HepG2 (cell line): ENCODE results near the gene RTL5. TPM values are rescaled to one million over a fixed set of nuclear protein-coding genes. Genes with fewer than 3 reads are reported as not detected.

Experiments used
- ATAC-seq: fragments of 200-7000 bp; cut with Tn5 transposase; 3 replicates; pipeline ENCODE4 v1.9.1; 2020; ENCODE audit warnings: mild to moderate bottlenecking, moderate library complexity
- BruUV-seq: library from RNA; stranded (reverse); fragments of 400-500 nt; replicated peaks from 2 replicates; lab custom pipeline; 2021; lab: Mats Ljungman, UMichigan
- CTCF ChIA-PET: fragments of 300-600 bp; formaldehyde crosslinking; extraction: SDS; loops from one replicate; lab custom pipeline; 2021; ENCODE audit warnings: low total read pairs, inconsistent platforms, low intra/inter-chr PET ratio; lab: Yijun Ruan, JAX
- POLR2A ChIA-PET: fragments of 350-600 bp; sonication (Branson Sonifier 250); formaldehyde crosslinking; loops from one replicate; lab custom pipeline; 2020; ENCODE audit warnings: antibody characterized with exemption, inconsistent platforms; lab: Yijun Ruan, JAX
- DNase-seq: peaks from one replicate; pipeline ENCODE4 v3.0.0-alpha.2; 2015; ENCODE audit warnings: low spot score
- FAIRE-seq: peaks from 3 replicates; lab custom pipeline; 2011; peaks lifted over from hg19 to GRCh38; lab: Jason Lieb, UNC
- H2AFZ ChIP-seq: one replicate; pipeline ENCODE4 v1.6.1; 2011; ENCODE audit warnings: low read length, inconsistent platforms
- H3K27ac ChIP-seq: fragments of 300-600 bp; 3 replicates; pipeline ENCODE4 v1.8.0; 2011; ENCODE audit warnings: mixed run types, mild to moderate bottlenecking, mixed read lengths, low read length, inconsistent platforms; ENCODE audit not compliant: insufficient read depth; ENCODE audit errors: extremely low read length
- H3K27me3 ChIP-seq, 2 experiments: fragments of 200-600 bp in 1 of 2; 2 replicates in 1 of 2; 3 replicates in 1 of 2; pipeline versions ENCODE4 v1.6.0 to v1.8.0; 2011; ENCODE audit warnings: low read length in 2 of 2, mild to moderate bottlenecking in 2 of 2, moderate library complexity in 2 of 2, inconsistent platforms in 1 of 2; ENCODE audit not compliant: insufficient read depth in 2 of 2, control insufficient read depth in 1 of 2
- H3K36me3 ChIP-seq, 2 experiments: fragments of 200-600 bp in 1 of 2; replicated peaks in 1 of 2; 2 replicates in 1 of 2; 3 replicates in 1 of 2; pipeline versions ENCODE4 v1.5.1 to v1.8.0; 2011; ENCODE audit warnings: low read length in 2 of 2, inconsistent platforms in 1 of 2; ENCODE audit not compliant: insufficient read depth in 2 of 2, control insufficient read depth in 1 of 2
- H3K4me1 ChIP-seq: 2 replicates; pipeline ENCODE4 v1.5.1; 2012; ENCODE audit warnings: low read length, inconsistent platforms; ENCODE audit not compliant: insufficient read depth
- H3K4me2 ChIP-seq: 2 replicates; pipeline ENCODE4 v1.6.0; 2011; ENCODE audit warnings: low read depth, low read length, inconsistent platforms
- H3K4me3 ChIP-seq, 3 experiments: fragments of 200-600 bp in 1 of 3; sonication (generic), shearing (Covaris generic) in 1 of 3; replicated peaks in 1 of 3; 2 replicates each; pipeline ENCODE4 v1.5.1; 2011 to 2016; ENCODE audit warnings: low read length in 3 of 3, inconsistent platforms in 2 of 3, low read depth in 2 of 3, mild to moderate bottlenecking in 2 of 3, control low read depth in 1 of 3, mixed read lengths in 1 of 3; ENCODE audit not compliant: insufficient read depth in 1 of 3
- H3K79me2 ChIP-seq: one replicate; pipeline ENCODE4 v1.6.1; 2011; ENCODE audit warnings: low read length, inconsistent platforms; ENCODE audit not compliant: insufficient read depth
- H3K9ac ChIP-seq: 2 replicates; pipeline ENCODE4 v1.6.0; 2011; ENCODE audit warnings: mild to moderate bottlenecking, low read depth, low read length, inconsistent platforms; ENCODE audit not compliant: insufficient read depth
- H3K9me3 ChIP-seq: 2 replicates; pipeline ENCODE4 v1.5.1; 2012; ENCODE audit warnings: mild to moderate bottlenecking, low read length
- H4K20me1 ChIP-seq: 2 replicates; pipeline ENCODE4 v1.6.0; 2011; ENCODE audit warnings: inconsistent platforms, mild to moderate bottlenecking, low read length, moderate library complexity; ENCODE audit not compliant: insufficient read depth
- FOSL2 ChIP-seq: sonication (generic); formaldehyde crosslinking; IDR thresholded peaks from 2 replicates; pipeline ENCODE4 v1.4.0; 2020; ENCODE audit warnings: missing genetic modification reagents
- HHEX ChIP-seq: IDR thresholded peaks from 2 replicates; pipeline ENCODE4 v1.6.1; 2016; ENCODE audit warnings: control low read depth
- NFKBIZ ChIP-seq: IDR thresholded peaks from 2 replicates; pipeline ENCODE4 v1.6.1; 2018; ENCODE audit warnings: missing genetic modification reagents, missing compliant biosample characterization
- TGIF2 ChIP-seq: IDR thresholded peaks from 2 replicates; pipeline ENCODE4 v1.6.1; 2016; ENCODE audit warnings: control low read depth, missing compliant biosample characterization
- WGBS: methylation state at CpG from one replicate; pipeline ENCODE4 v1.1.6; 2017; ENCODE audit warnings: low lambda C conversion rate; 5-methylcytosine and 5-hydroxymethylcytosine counted together
- in situ Hi-C: cut with HindIII; loops from 2 replicates; pipeline ENCODE4 v1.10.0; 2017; ENCODE audit warnings: low pct_unique_long_range_greater_than_20kb; ENCODE audit not compliant: extremely low pct_ligation_motif_present
- intact Hi-C: fragments of 100-400 bp; cut with micrococcal nuclease; formaldehyde crosslinking; loops from one replicate; pipeline ENCODE4 v1.10.0; 2022; ENCODE audit not compliant: unreplicated experiment
- polyA plus RNA-seq, 8 experiments: library from polyadenylated mRNA; depleted of rRNA in 3 of 8; stranded (reverse) in 7 of 8; unstranded in 1 of 8; fragments of >200 nt; fragmentation: Illumina TruSeq in 4 of 8; extraction: Trizol in 4 of 8; gene quantifications; 2 replicates each; pipeline versions ENCODE4 v1.2.1 to v1.2.3, GENCODE V29; 2011 to 2016; ENCODE audit warnings: low read depth in 4 of 8, missing spikeins in 1 of 8, mixed read lengths in 1 of 8; ENCODE audit not compliant: insufficient read depth in 1 of 8
- total RNA-seq, 5 experiments: library from RNA; depleted of rRNA; stranded (reverse); fragments of >200 nt; fragmentation: Illumina TruSeq; extraction: Trizol; gene quantifications; 2 replicates each; pipeline ENCODE4 v1.2.3, GENCODE V29; 2016; ENCODE audit warnings: low read depth in 1 of 5
- TF ChIP-seq, protein P1 (sequence below): fragments of 450-650 bp; IDR thresholded peaks from 2 replicates; pipeline ENCODE4 v1.6.1; 2017; ENCODE audit warnings: mild to moderate bottlenecking
- TF ChIP-seq, protein P2 (sequence below), 2 experiments: fragments of 450-650 bp in 1 of 2; sonication (generic) in 1 of 2; formaldehyde crosslinking; IDR thresholded peaks; 2 replicates each; pipeline versions ENCODE4 v1.5.0 to v1.8.0; 2020 to 2022; ENCODE audit warnings: mild to moderate bottlenecking in 1 of 2, missing genetic modification reagents in 1 of 2

The RTL5 gene
- total and polyA plus RNA-seq, 2 of the 13 experiments (the other 11 are each of a cell fraction or from before 2014, with no cell fraction given) = not detected

DNA sequence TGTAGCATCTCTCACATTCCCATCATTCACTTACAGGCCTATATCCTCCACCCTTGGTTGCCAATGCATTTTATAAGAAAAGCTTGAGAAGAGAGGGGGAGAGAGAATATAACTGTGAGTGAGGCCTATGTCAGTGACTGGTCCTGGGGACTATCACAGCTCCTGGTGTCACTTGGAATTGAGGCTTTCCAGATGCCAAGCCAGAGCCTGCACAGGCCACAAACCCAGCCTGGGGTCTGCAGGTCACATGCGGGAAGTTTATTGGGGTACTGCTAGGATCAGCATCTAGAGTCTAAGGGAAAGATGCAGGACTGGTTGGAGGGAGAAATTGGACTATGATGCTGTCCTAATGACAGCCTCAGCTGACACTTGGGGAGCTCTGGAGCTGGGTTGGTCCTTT is 47.6 kb downstream of the RTL5 start:
- WGBS = no CpG with 5 or more reads among the region's 1 CpG
- in situ Hi-C loops = no loop called here
- DNase-seq = no peak
- intact Hi-C loops = no loop called here
- ChIA-PET CTCF (no interaction called here), POLR2A (no interaction called here)
- no TSS peak for BruUV-seq
- Histone ChIP-seq H3K36me3 (no peaks in the 10 kb centered on the region), H2AFZ (no peak overlapping the region), H3K79me2 (no peaks in the 10 kb centered on the region), H3K9ac (no peak overlapping the region), H3K4me3 (no peak overlapping the region), H4K20me1 (no peaks in the 10 kb centered on the region), H3K9me3 (no peaks in the 10 kb centered on the region), H3K27me3 (peaks cover 0 to 1% of the 10 kb centered on the region in 2 experiments; a peak in 2 of 5 replicates), H3K4me2 (no peak overlapping the region), H3K4me1 (no peaks in the 10 kb centered on the region), H3K27ac (no peak overlapping the region)
- no peak for ATAC-seq
- TF ChIP-seq FOSL2 = no peak
- no peak for TF ChIP-seq HHEX (CRISPR knock-in tag)
- no peak for TF ChIP-seq TGIF2 (CRISPR knock-in tag)
- TF ChIP-seq, protein P1, sequence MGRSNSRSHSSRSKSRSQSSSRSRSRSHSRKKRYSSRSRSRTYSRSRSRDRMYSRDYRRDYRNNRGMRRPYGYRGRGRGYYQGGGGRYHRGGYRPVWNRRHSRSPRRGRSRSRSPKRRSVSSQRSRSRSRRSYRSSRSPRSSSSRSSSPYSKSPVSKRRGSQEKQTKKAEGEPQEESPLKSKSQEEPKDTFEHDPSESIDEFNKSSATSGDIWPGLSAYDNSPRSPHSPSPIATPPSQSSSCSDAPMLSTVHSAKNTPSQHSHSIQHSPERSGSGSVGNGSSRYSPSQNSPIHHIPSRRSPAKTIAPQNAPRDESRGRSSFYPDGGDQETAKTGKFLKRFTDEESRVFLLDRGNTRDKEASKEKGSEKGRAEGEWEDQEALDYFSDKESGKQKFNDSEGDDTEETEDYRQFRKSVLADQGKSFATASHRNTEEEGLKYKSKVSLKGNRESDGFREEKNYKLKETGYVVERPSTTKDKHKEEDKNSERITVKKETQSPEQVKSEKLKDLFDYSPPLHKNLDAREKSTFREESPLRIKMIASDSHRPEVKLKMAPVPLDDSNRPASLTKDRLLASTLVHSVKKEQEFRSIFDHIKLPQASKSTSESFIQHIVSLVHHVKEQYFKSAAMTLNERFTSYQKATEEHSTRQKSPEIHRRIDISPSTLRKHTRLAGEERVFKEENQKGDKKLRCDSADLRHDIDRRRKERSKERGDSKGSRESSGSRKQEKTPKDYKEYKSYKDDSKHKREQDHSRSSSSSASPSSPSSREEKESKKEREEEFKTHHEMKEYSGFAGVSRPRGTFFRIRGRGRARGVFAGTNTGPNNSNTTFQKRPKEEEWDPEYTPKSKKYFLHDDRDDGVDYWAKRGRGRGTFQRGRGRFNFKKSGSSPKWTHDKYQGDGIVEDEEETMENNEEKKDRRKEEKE = no peak
- no peak for TF ChIP-seq NFKBIZ
- TF ChIP-seq, protein P2, sequence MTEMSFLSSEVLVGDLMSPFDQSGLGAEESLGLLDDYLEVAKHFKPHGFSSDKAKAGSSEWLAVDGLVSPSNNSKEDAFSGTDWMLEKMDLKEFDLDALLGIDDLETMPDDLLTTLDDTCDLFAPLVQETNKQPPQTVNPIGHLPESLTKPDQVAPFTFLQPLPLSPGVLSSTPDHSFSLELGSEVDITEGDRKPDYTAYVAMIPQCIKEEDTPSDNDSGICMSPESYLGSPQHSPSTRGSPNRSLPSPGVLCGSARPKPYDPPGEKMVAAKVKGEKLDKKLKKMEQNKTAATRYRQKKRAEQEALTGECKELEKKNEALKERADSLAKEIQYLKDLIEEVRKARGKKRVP (CRISPR knock-in tag; IDR thresholded peaks at IDR 0.05) = no peak
- no peak for FAIRE-seq
